HG02870 (cell line): ENCODE measurements around the gene COX6B2.

Source experiments
- ATAC-seq: cut with Tn5 transposase; IDR thresholded peaks from one replicate; pipeline ENCODE4 v1.9.1; 2021; ENCODE audit warnings: mild to moderate bottlenecking, moderate library complexity; ENCODE audit not compliant: unreplicated experiment

Gene COX6B2

DNA sequence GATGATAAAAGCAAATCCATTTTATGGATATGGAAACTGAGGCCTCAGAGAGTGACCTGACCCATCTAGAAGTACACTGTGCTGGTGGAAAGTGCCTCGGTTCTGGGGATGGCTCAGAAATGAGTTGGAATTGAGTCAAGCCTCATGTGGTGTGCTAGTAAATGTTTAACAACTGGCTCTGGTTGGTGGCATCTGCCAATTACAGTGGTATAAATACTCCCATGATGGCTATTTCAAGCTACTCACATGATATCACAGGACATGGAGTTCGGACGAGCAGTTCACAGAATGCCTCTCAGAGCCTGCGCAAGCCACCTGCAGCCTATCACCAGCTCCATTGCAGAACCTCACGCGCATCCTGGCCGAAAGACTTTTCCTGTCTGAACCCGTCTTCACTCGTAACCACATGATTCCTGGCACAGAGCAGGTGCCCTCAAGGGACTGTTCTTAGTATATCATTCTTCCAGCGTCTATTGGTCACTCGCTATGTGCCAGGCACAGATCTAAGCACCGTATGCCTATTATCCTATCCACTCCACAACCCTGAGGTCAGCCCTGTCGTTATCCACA, 38.5 kb downstream of the COX6B2 start:
- no peak for ATAC-seq

DNA sequence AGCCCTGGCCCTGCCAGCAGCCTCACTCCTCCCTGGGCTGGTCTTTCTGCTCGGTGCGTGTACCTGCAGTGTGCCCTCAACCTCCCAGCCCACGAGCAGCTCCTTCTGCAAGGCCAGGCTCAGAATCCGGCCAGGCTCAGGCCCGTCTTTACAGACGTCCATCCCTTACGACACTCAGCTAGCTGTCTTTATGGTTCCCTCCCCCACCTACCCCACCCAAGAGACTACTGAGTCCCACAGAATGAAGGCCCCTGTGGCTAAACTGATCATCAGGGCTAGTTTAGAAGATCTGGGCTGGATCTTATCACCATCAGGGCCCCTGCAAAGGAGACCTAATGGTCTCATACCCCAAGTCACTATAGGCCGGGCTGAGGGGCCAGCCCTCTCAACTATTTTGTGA, 40.1 kb downstream of the COX6B2 start:
- ATAC-seq = no peak

DNA sequence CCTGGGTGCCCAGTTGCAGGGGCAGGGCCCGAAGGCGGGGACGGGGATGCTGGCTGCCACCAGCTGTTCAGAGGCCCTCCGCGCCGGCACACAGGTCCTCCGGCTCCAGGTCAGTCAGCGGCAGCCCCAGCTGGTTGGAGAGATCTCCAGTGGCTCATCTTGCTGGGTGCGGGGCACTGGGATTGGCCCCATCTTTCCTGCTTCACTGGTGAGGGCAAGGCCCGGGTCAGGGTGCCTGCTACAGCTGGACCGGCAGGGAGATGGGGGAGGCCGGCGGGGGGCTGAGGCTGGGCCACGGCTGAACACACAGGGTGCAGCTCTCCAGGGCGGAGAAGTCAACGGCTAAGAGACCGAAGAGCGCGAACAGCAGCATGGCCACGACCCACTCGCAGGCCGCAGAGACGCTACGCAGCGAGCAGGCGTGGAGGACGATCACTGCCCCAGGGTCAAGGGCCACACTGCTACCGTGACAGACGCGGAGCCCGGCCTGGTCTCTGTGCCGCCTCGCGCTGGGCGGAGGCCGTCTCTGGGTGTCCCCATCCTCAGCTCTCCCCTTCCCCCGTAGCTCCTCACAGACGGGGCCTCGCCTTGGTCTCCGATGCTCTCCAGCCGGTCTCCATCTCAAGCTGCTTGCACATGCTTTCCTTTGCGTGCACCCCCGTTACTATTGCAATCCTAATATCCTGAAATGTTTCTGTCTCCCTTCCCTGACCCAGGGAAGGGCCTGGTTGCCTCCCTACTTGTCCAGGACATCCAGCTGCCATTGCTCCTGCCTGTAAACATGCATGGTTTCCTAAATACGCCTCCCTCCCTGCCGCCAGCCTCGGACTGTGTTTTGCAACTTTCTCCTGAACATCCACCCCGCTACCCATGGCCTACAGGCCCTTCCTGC, 41.7 kb downstream of the COX6B2 start:
- ATAC-seq = no peak

DNA sequence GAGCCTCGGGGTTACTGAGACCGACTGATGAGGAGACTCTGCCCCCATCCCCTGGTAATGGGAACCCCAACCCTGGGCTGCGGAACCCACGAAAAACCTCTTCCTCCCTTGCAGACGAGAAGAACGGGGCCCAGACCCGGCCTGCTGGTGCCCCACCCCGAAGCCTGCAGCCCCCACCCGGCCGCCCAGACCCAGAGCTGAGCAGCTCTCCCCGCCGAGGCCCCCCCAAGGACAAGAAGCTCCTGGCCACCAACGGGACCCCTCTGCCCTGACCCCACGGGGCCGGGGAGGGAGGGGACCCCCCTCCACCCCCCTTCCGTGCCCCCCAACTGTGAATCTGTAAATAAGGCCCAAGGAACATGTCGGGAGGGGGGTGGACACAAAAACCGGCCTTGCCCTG, 42.7 kb downstream of the COX6B2 start:
- no peak for ATAC-seq

DNA sequence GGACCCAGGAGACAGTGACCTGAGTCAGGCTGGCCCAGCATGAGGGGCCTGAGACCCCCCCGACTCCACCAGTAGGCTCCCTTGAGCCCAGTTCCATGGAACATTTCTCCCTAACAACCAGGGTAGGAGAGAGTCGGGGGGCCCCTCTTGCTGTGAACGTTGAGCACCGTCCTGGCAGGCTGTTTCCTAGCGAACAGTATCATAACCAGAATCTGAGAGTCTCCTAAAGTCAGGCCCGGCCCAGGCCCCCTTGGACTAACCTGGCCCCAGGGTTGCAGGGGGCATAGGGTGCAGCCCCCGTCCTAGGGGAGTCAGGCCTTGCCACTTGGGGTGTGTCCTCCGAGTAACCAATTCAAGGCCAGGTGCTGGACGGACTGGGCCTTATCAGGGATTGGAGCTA, 43.1 kb downstream of the COX6B2 start:
- no peak for ATAC-seq

DNA sequence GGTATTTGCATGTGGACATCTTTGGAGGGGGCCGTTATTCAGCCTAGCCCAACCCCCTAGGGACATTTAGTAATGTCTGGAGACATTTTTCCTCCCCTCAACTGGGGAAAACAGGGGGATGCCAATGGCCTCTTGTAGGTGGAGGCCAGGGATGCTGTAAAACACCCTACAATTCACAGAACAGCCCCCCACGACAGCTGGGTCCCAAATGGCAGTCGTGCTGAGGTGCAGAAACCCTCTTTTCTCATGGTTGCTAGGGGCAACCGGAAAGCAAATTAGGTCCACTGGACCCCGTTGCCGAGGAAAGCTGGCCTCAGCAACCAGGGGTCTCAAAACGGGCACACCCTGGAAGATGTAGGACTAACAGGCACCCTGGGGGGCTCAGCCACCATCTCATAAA, 44.0 kb downstream of the COX6B2 start:
- ATAC-seq = no peak

DNA sequence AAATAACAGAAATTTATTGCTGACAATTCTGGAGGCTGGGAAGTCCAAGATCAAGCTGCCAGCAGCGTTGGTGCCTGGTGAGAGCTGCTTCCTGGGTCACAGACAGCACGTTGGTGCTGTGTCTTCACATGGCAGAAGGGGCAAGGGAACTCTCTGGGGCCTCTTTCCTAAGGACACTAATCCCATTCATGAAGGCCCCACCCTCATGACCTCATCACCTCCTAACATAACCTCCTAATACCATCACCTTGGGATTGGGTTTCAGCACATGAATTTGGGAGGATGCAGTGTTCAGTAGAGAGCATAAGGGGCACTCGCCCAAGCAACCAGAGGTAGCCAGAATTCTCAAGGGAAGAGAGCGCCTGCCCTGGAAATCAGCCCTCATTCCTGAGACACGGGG, 45.1 kb downstream of the COX6B2 start:
- no peak for ATAC-seq

DNA sequence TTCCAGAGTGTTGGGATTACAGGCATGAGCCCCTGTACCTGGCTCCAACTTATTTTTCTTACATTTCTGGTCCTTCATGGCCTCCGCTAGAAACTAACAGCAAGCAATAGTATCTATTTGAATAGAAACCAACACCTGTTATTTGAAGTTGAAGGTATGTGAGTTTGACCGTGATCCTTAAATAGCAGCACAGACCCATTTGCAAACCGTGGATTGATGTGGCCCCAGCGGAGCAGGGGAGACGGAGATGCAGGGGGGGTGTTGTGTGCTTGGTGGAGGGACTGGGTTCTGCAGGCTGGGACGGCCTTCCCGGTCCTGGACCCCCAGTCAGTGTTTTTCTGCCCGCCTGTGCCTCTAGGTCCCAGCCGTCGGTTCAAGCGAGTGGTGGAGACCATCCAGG, 46.2 kb downstream of the COX6B2 start:
- no peak for ATAC-seq

DNA sequence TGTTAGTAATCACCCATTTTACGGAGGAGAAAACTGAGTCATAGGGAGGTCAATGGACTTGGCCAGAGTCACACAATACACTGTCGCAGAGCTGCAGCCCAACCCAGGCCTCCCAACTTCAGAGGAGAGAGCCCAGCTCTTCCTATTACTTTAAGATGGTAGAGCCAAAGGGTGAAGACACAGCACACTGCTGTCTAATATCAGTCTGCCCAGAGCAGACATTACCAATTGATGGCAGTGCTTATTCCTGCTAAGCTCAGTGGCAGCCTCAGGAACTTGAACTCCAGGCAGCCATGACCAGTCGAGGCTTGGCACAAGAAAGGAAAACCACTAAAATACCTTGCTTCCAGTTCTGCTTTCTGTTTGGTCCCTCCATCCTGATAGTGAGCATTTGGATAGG, 47.8 kb downstream of the COX6B2 start:
- ATAC-seq = no peak

DNA sequence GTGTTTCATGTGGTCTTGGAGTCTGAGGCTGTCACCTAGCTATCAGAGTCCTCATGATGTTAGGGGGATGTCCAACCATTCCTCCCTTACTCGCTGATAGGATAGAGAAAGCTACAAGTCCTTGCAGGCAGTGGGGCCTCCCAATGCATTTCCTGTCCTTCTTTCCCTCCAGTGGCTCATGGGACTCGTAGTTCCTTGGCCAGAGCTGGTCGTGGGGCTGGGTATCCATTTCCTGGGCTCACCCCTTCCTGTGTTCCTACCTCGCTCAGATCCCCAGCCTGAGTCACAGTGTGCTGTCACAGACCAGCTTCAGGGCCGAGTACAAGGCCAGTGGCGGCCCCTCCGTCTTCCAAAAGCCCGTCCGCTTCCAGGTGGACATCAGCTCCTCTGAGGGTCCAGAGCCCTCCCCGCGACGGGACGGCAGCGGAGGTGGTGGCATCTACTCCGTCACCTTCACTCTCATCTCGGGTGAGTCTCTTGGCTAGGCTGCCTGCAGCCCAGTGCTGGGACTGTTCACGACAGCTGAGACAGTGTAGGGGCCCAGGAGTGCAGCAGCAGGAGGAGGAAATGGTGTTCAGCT, 48.4 kb downstream of the COX6B2 start:
- no peak for ATAC-seq

DNA sequence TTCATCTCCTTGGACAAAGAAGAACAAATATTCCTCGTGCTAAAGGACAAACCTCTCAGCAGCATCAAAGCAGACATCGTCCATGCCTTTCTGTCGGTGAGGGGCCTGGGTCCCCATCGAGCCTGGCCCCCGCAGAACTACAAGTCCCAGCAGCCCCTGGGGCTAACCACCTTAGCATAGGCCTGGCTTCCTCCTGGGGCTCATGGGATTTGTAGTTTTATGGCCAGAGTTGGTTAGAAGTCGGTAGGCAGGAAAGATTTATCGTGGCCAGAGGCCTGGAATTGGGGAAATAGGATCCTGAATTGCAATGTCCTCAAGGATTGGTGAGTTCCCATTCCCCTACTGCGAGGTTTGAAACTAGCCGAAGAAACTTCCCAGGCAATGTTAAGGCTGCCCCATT, 49.0 kb downstream of the COX6B2 start:
- no peak for ATAC-seq

DNA sequence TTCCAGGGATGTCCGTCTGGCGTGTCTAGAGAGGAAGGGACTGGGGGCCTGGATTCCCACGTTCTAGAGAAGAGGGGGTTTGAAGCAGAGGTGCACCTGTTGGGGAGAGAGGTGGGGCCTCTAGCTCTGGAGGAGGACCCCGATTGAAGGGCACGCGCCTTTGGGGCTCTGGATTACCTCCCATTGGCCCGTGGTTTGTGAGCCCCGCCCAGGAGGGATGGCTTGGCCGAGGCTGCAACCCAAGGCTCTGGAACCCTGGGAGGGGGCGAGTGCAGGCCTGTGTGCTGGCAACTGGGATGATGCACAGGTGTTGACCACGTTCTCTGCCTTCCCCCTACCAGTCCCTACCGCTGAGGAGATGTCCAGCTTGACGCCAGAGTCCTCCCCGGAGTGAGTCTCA, 49.5 kb downstream of the COX6B2 start:
- ATAC-seq = no peak

DNA sequence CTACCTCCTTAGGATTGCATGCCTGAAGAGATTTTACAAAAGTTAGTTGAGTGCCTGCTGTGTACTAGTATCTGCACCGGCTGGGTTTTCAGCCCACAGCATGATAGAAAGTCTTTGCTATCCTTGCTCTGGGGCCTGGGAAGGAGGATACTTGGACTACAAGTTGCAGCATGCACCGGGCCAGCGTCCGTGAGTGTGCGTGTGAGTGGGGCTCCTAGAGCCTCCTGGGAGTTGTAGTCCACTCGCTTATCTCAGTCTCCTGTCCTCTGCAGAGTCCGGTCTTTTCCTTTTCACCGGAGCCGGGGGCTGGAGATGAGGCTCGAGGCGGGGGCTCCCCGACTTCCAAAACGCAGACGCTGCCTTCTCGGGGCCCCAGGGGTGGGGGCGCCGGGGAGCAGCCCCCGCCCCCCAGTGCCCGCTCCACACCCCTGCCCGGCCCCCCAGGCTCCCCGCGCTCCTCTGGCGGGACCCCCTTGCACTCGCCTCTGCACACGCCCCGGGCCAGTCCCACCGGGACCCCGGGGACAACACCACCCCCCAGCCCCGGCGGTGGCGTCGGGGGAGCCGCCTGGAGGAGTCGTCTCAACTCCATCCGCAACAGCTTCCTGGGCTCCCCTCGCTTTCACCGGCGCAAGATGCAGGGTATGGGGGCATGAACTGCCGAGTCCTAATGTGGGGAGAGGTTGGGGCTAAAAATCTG, 50.1 kb downstream of the COX6B2 start:
- ATAC-seq = no peak

DNA sequence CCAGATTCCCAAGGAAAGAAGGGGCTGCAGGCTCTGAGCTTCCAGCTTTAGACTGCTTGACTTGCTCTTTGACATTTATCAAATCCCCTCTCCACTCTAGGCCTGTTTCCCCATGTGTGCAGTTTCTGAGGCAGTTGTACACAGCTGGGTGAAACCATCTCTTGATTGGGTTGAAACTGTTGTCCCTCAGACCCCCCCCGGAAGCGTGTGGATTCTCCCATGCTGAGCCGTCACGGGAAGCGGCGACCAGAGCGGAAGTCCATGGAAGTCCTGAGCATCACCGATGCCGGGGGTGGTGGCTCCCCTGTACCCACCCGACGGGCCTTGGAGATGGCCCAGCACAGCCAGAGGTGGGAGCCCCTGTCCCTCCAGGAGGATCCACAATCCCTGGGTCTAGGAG, 51.0 kb downstream of the COX6B2 start:
- no peak for ATAC-seq

DNA sequence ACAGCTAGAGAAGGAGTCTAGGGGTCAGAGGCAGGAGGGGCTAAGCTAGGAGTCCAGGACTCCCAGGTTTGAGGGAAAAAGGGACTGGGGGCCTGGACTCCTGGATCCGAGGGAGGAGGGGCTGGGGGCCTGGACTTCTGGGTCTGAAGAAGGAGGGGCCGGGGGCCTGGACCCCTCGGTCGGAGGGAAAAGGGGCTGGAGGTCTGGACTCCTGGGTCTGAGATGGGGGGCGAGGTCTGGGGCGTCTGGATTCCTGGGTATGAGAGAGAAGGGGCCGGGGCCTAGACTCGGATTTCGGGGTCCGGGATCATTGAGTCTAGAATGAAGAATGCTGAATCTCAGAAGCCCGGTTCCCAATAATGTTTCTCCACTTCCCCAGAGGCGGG, 52.2 kb downstream of the COX6B2 start:
- no peak for ATAC-seq

DNA sequence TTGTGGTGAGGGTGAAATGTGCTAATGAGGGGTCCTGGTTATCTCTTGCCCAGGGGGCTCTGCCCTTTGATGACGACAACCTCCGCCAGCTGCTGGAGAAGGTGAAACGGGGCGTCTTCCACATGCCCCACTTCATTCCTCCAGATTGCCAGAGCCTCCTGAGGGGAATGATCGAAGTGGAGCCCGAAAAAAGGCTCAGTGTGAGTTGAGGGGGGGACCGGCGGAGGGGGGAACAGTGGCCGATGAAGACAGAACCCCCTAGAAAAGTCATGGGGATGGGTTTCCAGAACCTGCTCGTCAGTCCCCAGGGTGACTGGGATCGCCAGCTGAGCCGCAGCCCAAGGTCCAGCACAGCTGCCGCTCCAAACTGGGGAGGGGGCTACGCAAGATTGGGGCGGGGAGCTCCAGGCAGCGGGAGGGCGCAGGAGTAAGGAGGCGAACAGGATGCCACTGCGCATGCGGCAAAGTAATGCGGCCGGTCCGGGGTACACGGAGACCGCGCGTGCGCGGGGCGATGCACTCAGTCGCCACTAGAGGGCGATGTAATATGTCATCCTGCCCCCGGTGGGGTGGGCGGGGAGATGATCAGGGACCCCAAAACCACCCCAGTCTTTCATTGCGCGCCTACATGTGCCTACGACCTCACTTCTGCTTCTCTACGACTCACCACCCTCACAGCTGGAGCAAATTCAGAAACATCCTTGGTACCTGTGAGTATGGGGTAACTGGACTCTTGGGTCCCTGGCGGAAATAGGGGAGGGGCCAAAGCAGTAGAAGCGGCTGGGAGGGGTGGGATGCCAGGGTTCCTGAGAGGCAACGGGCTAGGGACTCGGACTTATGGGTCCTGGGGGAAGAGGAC, 52.8 kb downstream of the COX6B2 start:
- ATAC-seq = no peak

DNA sequence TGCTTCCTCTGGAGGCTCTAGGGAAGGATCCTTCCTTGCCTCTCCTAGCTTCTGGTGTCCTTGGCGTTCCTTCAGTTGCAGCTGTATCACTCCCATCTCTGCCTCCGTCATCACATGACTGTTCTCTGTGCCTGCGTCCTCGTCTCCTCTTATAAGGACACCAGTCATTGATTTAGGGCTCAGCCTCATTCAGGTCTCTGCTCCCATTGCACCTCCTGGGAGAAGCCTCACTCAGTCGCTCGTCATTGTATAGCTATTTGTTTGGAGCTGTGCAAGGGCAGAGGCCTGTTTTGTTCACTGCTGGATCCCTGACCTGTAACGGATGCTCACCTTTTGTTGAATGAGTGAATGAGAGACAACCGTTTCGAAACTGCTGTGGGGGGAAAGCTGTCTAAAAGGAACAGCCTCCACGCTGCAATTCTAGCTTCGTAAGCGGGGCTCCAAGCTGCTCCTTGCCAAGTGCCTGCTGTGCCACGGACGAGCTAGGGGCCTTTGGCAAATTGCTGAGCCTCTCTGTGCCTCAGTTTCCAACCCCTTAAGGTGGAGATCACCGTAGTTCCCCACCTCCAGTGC, 53.5 kb downstream of the COX6B2 start:
- no peak for ATAC-seq

DNA sequence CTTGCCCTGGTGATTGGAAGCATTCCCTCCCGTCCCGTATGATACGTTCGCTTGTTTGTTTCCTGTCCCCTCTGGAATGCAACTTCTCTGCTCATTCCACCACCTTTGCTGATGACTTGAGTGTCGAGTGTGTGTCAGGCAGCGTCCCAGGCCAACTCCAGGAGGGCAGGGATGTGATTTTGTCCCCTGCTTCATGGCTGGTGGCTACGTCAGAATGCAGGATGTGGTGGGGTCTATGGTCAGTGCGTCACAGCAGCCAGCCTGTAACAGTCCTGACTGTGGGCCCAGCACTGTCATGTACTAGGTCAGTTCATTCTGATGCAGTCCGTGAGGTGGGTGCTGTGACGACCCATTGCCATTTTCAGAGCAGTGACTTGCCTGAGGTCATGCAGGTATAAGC, 54.5 kb downstream of the COX6B2 start:
- ATAC-seq = no peak
